Upper lobe of left lung (tissue), 4 donors: Measurements from ENCODE around the gene RNF10.

Experiments used
- CTCF ChIP-seq, 6 experiments: fragments of 450-650 bp in 4 of 6; fragments of 200-600 bp in 2 of 6; sonication (generic) in 2 of 6; IDR thresholded peaks; one replicate each; pipeline ENCODE4 v1.5.1; 2016 to 2019; ENCODE audit warnings: antibody characterized with exemption in 6 of 6
- POLR2A ChIP-seq, 4 donors: fragments of 450-650 bp; IDR thresholded peaks; one replicate each; pipeline ENCODE4 v1.5.1; 2016 to 2017; ENCODE audit warnings: antibody characterized with exemption in 4 of 4, mild to moderate bottlenecking in 2 of 4

GRCh38 chr12:120546050-120546386, 11.9 kb downstream of the RNF10 start:
- TF ChIP-seq POLR2A (IDR thresholded peaks at IDR 0.05) (no peak), CTCF (IDR thresholded peaks at IDR 0.05) (no peak)
